ENCODE data around the gene UCHL1.

UCHL1 gene

GRCh38 chr4:41241919-41242318 is 14.8 kb upstream of the UCHL1 start:
- no peak for TF ChIP-seq EZH2phosphoT487 (IDR thresholded peaks at IDR 0.05; ENCODE audit: borderline replicate concordance, low read length)
- TF ChIP-seq, protein P1, sequence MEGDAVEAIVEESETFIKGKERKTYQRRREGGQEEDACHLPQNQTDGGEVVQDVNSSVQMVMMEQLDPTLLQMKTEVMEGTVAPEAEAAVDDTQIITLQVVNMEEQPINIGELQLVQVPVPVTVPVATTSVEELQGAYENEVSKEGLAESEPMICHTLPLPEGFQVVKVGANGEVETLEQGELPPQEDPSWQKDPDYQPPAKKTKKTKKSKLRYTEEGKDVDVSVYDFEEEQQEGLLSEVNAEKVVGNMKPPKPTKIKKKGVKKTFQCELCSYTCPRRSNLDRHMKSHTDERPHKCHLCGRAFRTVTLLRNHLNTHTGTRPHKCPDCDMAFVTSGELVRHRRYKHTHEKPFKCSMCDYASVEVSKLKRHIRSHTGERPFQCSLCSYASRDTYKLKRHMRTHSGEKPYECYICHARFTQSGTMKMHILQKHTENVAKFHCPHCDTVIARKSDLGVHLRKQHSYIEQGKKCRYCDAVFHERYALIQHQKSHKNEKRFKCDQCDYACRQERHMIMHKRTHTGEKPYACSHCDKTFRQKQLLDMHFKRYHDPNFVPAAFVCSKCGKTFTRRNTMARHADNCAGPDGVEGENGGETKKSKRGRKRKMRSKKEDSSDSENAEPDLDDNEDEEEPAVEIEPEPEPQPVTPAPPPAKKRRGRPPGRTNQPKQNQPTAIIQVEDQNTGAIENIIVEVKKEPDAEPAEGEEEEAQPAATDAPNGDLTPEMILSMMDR (IDR thresholded peaks at IDR 0.05; ENCODE audit: low read depth, low read length, poor library complexity, severe bottlenecking): no peak
- H3K4me2 ChIP-seq (ENCODE audit: low read length): no peak overlapping the region
- no peak overlapping the region for H3K4me3 ChIP-seq (ENCODE audit: low read length)
- H3K9me2 ChIP-seq (replicated peaks; ENCODE audit: control insufficient read depth, low read length): no peaks in the 10 kb centered on the region
- no peaks in the 10 kb centered on the region for H3K79me2 ChIP-seq (ENCODE audit: control insufficient read depth, low read length)
- no peak overlapping the region for H3K27ac ChIP-seq (ENCODE audit: low read depth, low read length)
- H3K4me1 ChIP-seq (ENCODE audit: control insufficient read depth, low read length): no peaks in the 10 kb centered on the region
- peaks cover 16% of the 10 kb centered on the region for H3K27me3 ChIP-seq (ENCODE audit: control insufficient read depth, low read length)
- H4K20me1 ChIP-seq (ENCODE audit: control insufficient read depth, insufficient read depth, low read depth, low read length): no peaks in the 10 kb centered on the region
- no peaks in the 10 kb centered on the region for H3F3A ChIP-seq (ENCODE audit: control insufficient read depth, insufficient read depth)
- no peaks in the 10 kb centered on the region for H3K36me3 ChIP-seq (ENCODE audit: control insufficient read depth, low read length)
- H3K9me3 ChIP-seq (ENCODE audit: control insufficient read depth, insufficient read depth, low read length): no peaks in the 10 kb centered on the region

- no peaks in the 10 kb centered on the region for H3F3A ChIP-seq (ENCODE audit: control insufficient read depth, insufficient read depth)
- H3K4me2 ChIP-seq (ENCODE audit: low read length): no peak overlapping the region
- no peaks in the 10 kb centered on the region for H3K4me1 ChIP-seq (ENCODE audit: control insufficient read depth, low read length)
- no peaks in the 10 kb centered on the region for H3K9me3 ChIP-seq (ENCODE audit: control insufficient read depth, insufficient read depth, low read length)
- H3K79me2 ChIP-seq (ENCODE audit: control insufficient read depth, low read length): no peaks in the 10 kb centered on the region
- H3K4me3 ChIP-seq (ENCODE audit: low read length): no peak overlapping the region
- H3K27me3 ChIP-seq (ENCODE audit: control insufficient read depth, low read length): peaks cover 29% of the 10 kb centered on the region
- no peak overlapping the region for H3K27ac ChIP-seq (ENCODE audit: low read depth, low read length)
- TF ChIP-seq, protein P1 (IDR thresholded peaks at IDR 0.05; ENCODE audit: low read depth, low read length, poor library complexity, severe bottlenecking): no peak
- TF ChIP-seq EZH2phosphoT487 (IDR thresholded peaks at IDR 0.05; ENCODE audit: borderline replicate concordance, low read length): no peak
- H3K9me2 ChIP-seq (replicated peaks; ENCODE audit: control insufficient read depth, low read length): no peaks in the 10 kb centered on the region
- no peaks in the 10 kb centered on the region for H3K36me3 ChIP-seq (ENCODE audit: control insufficient read depth, low read length)
- no peaks in the 10 kb centered on the region for H4K20me1 ChIP-seq (ENCODE audit: control insufficient read depth, insufficient read depth, low read depth, low read length)
These were observed 10.7 kb upstream of the UCHL1 start for GRCh38 chr4:41245983-41246382.

GRCh38 chr4:41256131-41256739 is 493 bp upstream of the UCHL1 start:
- no peak overlapping the region for H3K27ac ChIP-seq (ENCODE audit: low read depth, low read length)
- H3K4me3 ChIP-seq (ENCODE audit: low read length): peak overlapping the region; percentile 95
- H3K4me2 ChIP-seq (ENCODE audit: low read length): peak overlapping the region; percentile 93

More at GRCh38 chr4:41256131-41256739, 493 bp upstream of the UCHL1 start:
- Histone ChIP-seq H3K27me3 (ENCODE audit: control insufficient read depth, low read length) (peaks cover 8% of the 10 kb centered on the region), H3K9me3 (ENCODE audit: control insufficient read depth, insufficient read depth, low read length) (no peaks in the 10 kb centered on the region), H3F3A (ENCODE audit: control insufficient read depth, insufficient read depth) (peaks cover 7% of the 10 kb centered on the region), H3K36me3 (ENCODE audit: control insufficient read depth, low read length) (peaks cover 38% of the 10 kb centered on the region), H3K79me2 (ENCODE audit: control insufficient read depth, low read length) (peaks cover 39% of the 10 kb centered on the region), H4K20me1 (ENCODE audit: control insufficient read depth, insufficient read depth, low read depth, low read length) (peaks cover 15% of the 10 kb centered on the region; the same call in 1 of the 2 replicates), H3K9me2 (replicated peaks; ENCODE audit: control insufficient read depth, low read length) (no peaks in the 10 kb centered on the region), H3K4me1 (ENCODE audit: control insufficient read depth, low read length) (peaks cover 31% of the 10 kb centered on the region)
- TF ChIP-seq, protein P1 (IDR thresholded peaks at IDR 0.05; ENCODE audit: low read depth, low read length, poor library complexity, severe bottlenecking): no peak
- no peak for TF ChIP-seq EZH2phosphoT487 (IDR thresholded peaks at IDR 0.05; ENCODE audit: borderline replicate concordance, low read length)
